NT2/D1 (cell line): Measurements from ENCODE around the gene CYREN.

ENCODE experiments used
- YY1 ChIP-seq: IDR thresholded peaks from 2 replicates; pipeline ENCODE4 v1.6.1; 2011; ENCODE audit not compliant: insufficient read length, insufficient read depth
- ZNF274 ChIP-seq: IDR thresholded peaks from 2 replicates; pipeline ENCODE4 v1.6.1; 2011; ENCODE audit warnings: mild to moderate bottlenecking, low read depth, low read length

DNA sequence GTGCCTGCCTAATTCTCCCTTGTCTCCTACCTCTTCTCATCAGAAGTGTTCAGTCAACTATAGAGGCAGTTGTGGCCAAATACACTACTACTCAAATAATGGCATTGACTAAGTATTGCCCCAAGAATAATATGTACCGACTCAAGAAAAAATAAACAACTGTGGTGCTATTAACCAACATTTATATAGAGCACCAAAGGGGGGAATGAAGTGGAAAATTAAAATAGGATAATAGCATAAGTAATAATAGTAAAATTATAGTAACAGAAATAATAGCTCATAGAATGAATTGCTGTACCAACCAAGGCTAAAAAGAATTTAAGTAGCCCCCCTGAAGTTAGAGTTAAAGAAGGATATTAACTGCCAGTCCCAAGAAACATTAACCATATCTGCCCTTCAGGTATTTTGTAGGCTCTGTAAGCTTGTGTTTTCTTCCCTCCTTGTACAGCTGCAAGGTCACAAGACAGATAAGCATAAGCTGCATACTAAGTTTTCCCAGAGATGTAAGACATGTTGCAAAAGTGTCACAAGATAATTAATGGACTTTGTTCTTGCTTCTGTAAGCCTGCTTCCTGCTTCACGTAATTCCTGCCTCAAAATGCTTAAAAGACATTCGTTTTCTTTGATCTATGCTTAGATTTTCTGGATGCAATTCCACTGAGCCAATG, 10.9 kb upstream of the CYREN start:
- no peak for TF ChIP-seq YY1
- no peak for TF ChIP-seq ZNF274
